Naive B cell (primary cell): ENCODE measurements around the gene HLF. TPM values are rescaled to one million over a fixed set of nuclear protein-coding genes. Genes with fewer than 3 reads are reported as not detected.

Experiments used
- ATAC-seq, 2 donors: fragments of 150-1000 bp; cut with Tn5 transposase; 2 replicates each; pipeline ENCODE4 v1.10.0; 2021; ENCODE audit warnings: low read depth in 2 of 2, mild to moderate bottlenecking in 2 of 2, moderate library complexity in 2 of 2
- DNase-seq: peaks from one replicate; pipeline ENCODE4 v3.0.0; 2022
- H3K27ac Mint-ChIP-seq, 6 donors: one replicate each; pipeline ENCODE4 v1.8.0; 2020 to 2022; ENCODE audit warnings: mild to moderate bottlenecking in 6 of 6, mixed read lengths in 6 of 6, moderate library complexity in 5 of 6, inconsistent platforms in 2 of 6
- H3K27me3 Mint-ChIP-seq, 3 donors: one replicate each; pipeline ENCODE4 v1.8.0; 2021 to 2022; ENCODE audit warnings: mixed read lengths in 3 of 3, mild to moderate bottlenecking in 1 of 3
- H3K36me3 Mint-ChIP-seq, 2 donors: one replicate each; pipeline ENCODE4 v1.8.0; 2020 to 2022; ENCODE audit warnings: mixed read lengths in 2 of 2, inconsistent platforms in 1 of 2, mild to moderate bottlenecking in 1 of 2
- H3K4me1 Mint-ChIP-seq, 3 donors: one replicate each; pipeline ENCODE4 v1.8.0; 2020 to 2022; ENCODE audit warnings: mixed read lengths in 3 of 3, inconsistent platforms in 1 of 3, mild to moderate bottlenecking in 1 of 3, moderate library complexity in 1 of 3
- H3K4me3 Mint-ChIP-seq, 8 donors: one replicate each; pipeline ENCODE4 v1.8.0; 2020 to 2022; ENCODE audit warnings: mild to moderate bottlenecking in 8 of 8, mixed read lengths in 8 of 8, moderate library complexity in 8 of 8, inconsistent platforms in 2 of 8
- H3K9me3 Mint-ChIP-seq, 7 donors: one replicate each; pipeline ENCODE4 v1.8.0; 2020 to 2022; ENCODE audit warnings: mixed read lengths in 7 of 7, mild to moderate bottlenecking in 5 of 7, inconsistent platforms in 2 of 7, moderate library complexity in 1 of 7
- polyA plus RNA-seq, 6 donors: library from polyadenylated mRNA; unstranded; fragments of 300-500 nt; fragmentation: Illumina TruSeq; gene quantifications; one replicate each; pipeline ENCODE4 v1.2.3, GENCODE V29; 2021; ENCODE audit warnings: low read depth in 6 of 6

HLF gene
- polyA plus RNA-seq, 6 donors from 2014 or later, result not detected

- ATAC-seq, result peak; percentile 69 to 72
- H3K27ac Mint-ChIP-seq, result peak overlapping the region in 1 of 6 donors; percentile 65
Observed at GRCh38 chr17:55294042-55294751, 29.4 kb downstream of the HLF start.

GRCh38 chr17:55295411-55296170 is 30.8 kb downstream of the HLF start:
- Mint-ChIP-seq H3K9me3 (no peaks in the 10 kb centered on the region), H3K4me3 (peak overlapping the region in 2 of 8 donors; percentile 2 to 30), H3K27me3 (peaks cover 0 to 15% (median 4%) of the 10 kb centered on the region in 3 donors), H3K4me1 (peaks cover 23 to 26% (median 23%) of the 10 kb centered on the region in 3 donors), H3K36me3 (no peaks in the 10 kb centered on the region), H3K27ac (peak overlapping the region in 1 of 6 donors; percentile 91)
- peak in 1 of 2 donors; percentile 54 for ATAC-seq
- peak; percentile 37 for DNase-seq

More at GRCh38 chr17:55294042-55294751, 29.4 kb downstream of the HLF start:
- DNase-seq, result peak; percentile 5
- peaks cover 23 to 26% (median 23%) of the 10 kb centered on the region in 3 donors for H3K4me1 Mint-ChIP-seq
- peaks cover 0 to 15% (median 7%) of the 10 kb centered on the region in 3 donors for H3K27me3 Mint-ChIP-seq
- H3K36me3 Mint-ChIP-seq, result no peaks in the 10 kb centered on the region
- H3K4me3 Mint-ChIP-seq, result peak overlapping the region in 5 of 8 donors; percentile 19 to 78 (median 74)
- H3K9me3 Mint-ChIP-seq, result no peaks in the 10 kb centered on the region

- no peak for DNase-seq
- Mint-ChIP-seq H3K27ac (peak overlapping the region in 1 of 6 donors; percentile 91), H3K4me1 (peaks cover 23 to 26% (median 23%) of the 10 kb centered on the region in 3 donors), H3K9me3 (no peaks in the 10 kb centered on the region), H3K4me3 (no peak overlapping the region), H3K36me3 (no peaks in the 10 kb centered on the region), H3K27me3 (peaks cover 0 to 15% (median 3%) of the 10 kb centered on the region in 3 donors)
- no peak for ATAC-seq
Observed at GRCh38 chr17:55296171-55296695, 31.5 kb downstream of the HLF start.

GRCh38 chr17:55296699-55297098 is 31.9 kb downstream of the HLF start:
- no peak for ATAC-seq
- no peak overlapping the region for H3K27ac Mint-ChIP-seq
- no peaks in the 10 kb centered on the region for H3K36me3 Mint-ChIP-seq
- no peak overlapping the region for H3K4me3 Mint-ChIP-seq
- peaks cover 23 to 26% (median 23%) of the 10 kb centered on the region in 3 donors for H3K4me1 Mint-ChIP-seq
- H3K9me3 Mint-ChIP-seq, result no peaks in the 10 kb centered on the region
- H3K27me3 Mint-ChIP-seq, result peaks cover 0 to 15% (median 3%) of the 10 kb centered on the region in 3 donors
- DNase-seq, result no peak

- peaks cover 23 to 26% (median 23%) of the 10 kb centered on the region in 3 donors for H3K4me1 Mint-ChIP-seq
- no peaks in the 10 kb centered on the region for H3K36me3 Mint-ChIP-seq
- H3K27me3 Mint-ChIP-seq, result peaks cover 0 to 7% (median 0%) of the 10 kb centered on the region in 3 donors
- ATAC-seq, result no peak
- no peak for DNase-seq
- H3K27ac Mint-ChIP-seq, result no peak overlapping the region
- H3K9me3 Mint-ChIP-seq, result no peaks in the 10 kb centered on the region
- H3K4me3 Mint-ChIP-seq, result no peak overlapping the region
Observed at GRCh38 chr17:55298111-55298730, 33.5 kb downstream of the HLF start.

GRCh38 chr17:55299162-55299838 is 34.5 kb downstream of the HLF start:
- no peak overlapping the region for H3K27ac Mint-ChIP-seq
- H3K36me3 Mint-ChIP-seq, result no peaks in the 10 kb centered on the region
- DNase-seq, result no peak
- no peak overlapping the region for H3K4me3 Mint-ChIP-seq
- no peaks in the 10 kb centered on the region for H3K27me3 Mint-ChIP-seq
- peaks cover 15 to 17% (median 16%) of the 10 kb centered on the region in 3 donors for H3K4me1 Mint-ChIP-seq
- ATAC-seq, result no peak
- no peaks in the 10 kb centered on the region for H3K9me3 Mint-ChIP-seq

GRCh38 chr17:55299890-55300289 is 35.1 kb downstream of the HLF start:
- Mint-ChIP-seq H3K27me3 (no peaks in the 10 kb centered on the region), H3K36me3 (no peaks in the 10 kb centered on the region), H3K4me3 (no peak overlapping the region), H3K27ac (no peak overlapping the region), H3K4me1 (peaks cover 9 to 14% (median 10%) of the 10 kb centered on the region in 3 donors), H3K9me3 (no peaks in the 10 kb centered on the region)
- DNase-seq, result no peak
- ATAC-seq, result no peak

GRCh38 chr17:55300479-55301290 is 35.9 kb downstream of the HLF start:
- H3K4me3 Mint-ChIP-seq, result no peak overlapping the region

GRCh38 chr17:55301521-55302406 is 37.0 kb downstream of the HLF start:
- DNase-seq (no peak), ATAC-seq (no peak)
- peaks cover 0 to 1% (median 0%) of the 10 kb centered on the region in 7 donors for H3K9me3 Mint-ChIP-seq
- no peak overlapping the region for H3K4me3 Mint-ChIP-seq
- H3K27me3 Mint-ChIP-seq, result no peaks in the 10 kb centered on the region
- H3K27ac Mint-ChIP-seq, result no peak overlapping the region
- H3K4me1 Mint-ChIP-seq, result peaks cover 8 to 22% (median 8%) of the 10 kb centered on the region in 3 donors
- H3K36me3 Mint-ChIP-seq, result no peaks in the 10 kb centered on the region

More at GRCh38 chr17:55300479-55301290, 35.9 kb downstream of the HLF start:
- DNase-seq (no peak), ATAC-seq (no peak)
- no peaks in the 10 kb centered on the region for H3K27me3 Mint-ChIP-seq
- peaks cover 2 to 14% (median 4%) of the 10 kb centered on the region in 3 donors for H3K4me1 Mint-ChIP-seq
- no peaks in the 10 kb centered on the region for H3K9me3 Mint-ChIP-seq
- no peak overlapping the region for H3K27ac Mint-ChIP-seq
- H3K36me3 Mint-ChIP-seq, result no peaks in the 10 kb centered on the region

GRCh38 chr17:55302407-55302787 is 37.6 kb downstream of the HLF start:
- peaks cover 0 to 1% (median 0%) of the 10 kb centered on the region in 7 donors for H3K9me3 Mint-ChIP-seq
- no peak overlapping the region for H3K4me3 Mint-ChIP-seq
- H3K36me3 Mint-ChIP-seq, result no peaks in the 10 kb centered on the region
- H3K27me3 Mint-ChIP-seq, result peaks cover 0 to under 1% (median 0%) of the 10 kb centered on the region in 3 donors
- H3K27ac Mint-ChIP-seq, result no peak overlapping the region
- DNase-seq (no peak), ATAC-seq (no peak)
- H3K4me1 Mint-ChIP-seq, result peaks cover 9 to 24% (median 9%) of the 10 kb centered on the region in 3 donors

GRCh38 chr17:55303008-55303493 is 38.3 kb downstream of the HLF start:
- DNase-seq, result no peak
- peaks cover 4 to 7% (median 5%) of the 10 kb centered on the region in 3 donors for H3K27me3 Mint-ChIP-seq
- no peak overlapping the region for H3K4me3 Mint-ChIP-seq
- ATAC-seq, result no peak
- no peaks in the 10 kb centered on the region for H3K36me3 Mint-ChIP-seq
- peaks cover 0 to 1% (median 0%) of the 10 kb centered on the region in 7 donors for H3K9me3 Mint-ChIP-seq
- H3K27ac Mint-ChIP-seq, result no peak overlapping the region
- peaks cover 9 to 24% (median 9%) of the 10 kb centered on the region in 3 donors for H3K4me1 Mint-ChIP-seq
